Heart left ventricle (tissue), 16 donors: ENCODE measurements around the gene SMCO4. TPM values are rescaled to one million over a fixed set of nuclear protein-coding genes. Genes with fewer than 3 reads are reported as not detected.

ENCODE experiments used
- ATAC-seq, 4 donors: fragments of 200-7000 bp; cut with Tn5 transposase; one replicate each; pipeline ENCODE4 v1.9.1; 2020 to 2022; ENCODE audit warnings: moderate library complexity in 4 of 4, mild to moderate bottlenecking in 3 of 4, moderate number of reproducible peaks in 1 of 4
- DNase-seq, 5 donors: peaks; one replicate each; pipeline ENCODE4 v3.0.0-alpha.2; 2020
- H3K27ac ChIP-seq, 12 donors: fragments of 200-600 bp; sonication (generic) in 4 of 12; one replicate each; pipeline versions ENCODE4 v1.5.0 to v1.8.0; 2016 to 2022; ENCODE audit warnings: mild to moderate bottlenecking in 2 of 12
- H3K27me3 ChIP-seq, 9 donors: fragments of 200-600 bp; sonication (generic) in 2 of 9; one replicate each; pipeline versions ENCODE4 v1.5.1 to v1.8.0; 2016 to 2022; ENCODE audit warnings: mild to moderate bottlenecking in 3 of 9
- H3K36me3 ChIP-seq, 9 donors: fragments of 200-600 bp; sonication (generic) in 2 of 9; one replicate each; pipeline versions ENCODE4 v1.5.0 to v1.8.0; 2018 to 2022; ENCODE audit warnings: mild to moderate bottlenecking in 2 of 9
- H3K4me1 ChIP-seq, 12 donors: fragments of 200-600 bp; sonication (generic) in 4 of 12; one replicate each; pipeline versions ENCODE4 v1.5.0 to v1.8.0; 2016 to 2022; ENCODE audit warnings: mild to moderate bottlenecking in 3 of 12
- H3K4me3 ChIP-seq, 12 donors: fragments of 200-600 bp; sonication (generic) in 4 of 12; one replicate each; pipeline versions ENCODE4 v1.5.0 to v1.8.0; 2017 to 2022; ENCODE audit warnings: mild to moderate bottlenecking in 9 of 12, moderate library complexity in 4 of 12
- H3K9me3 ChIP-seq, 12 donors: fragments of 200-600 bp; sonication (generic) in 4 of 12; one replicate each; pipeline versions ENCODE4 v1.5.0 to v1.8.0; 2016 to 2022; ENCODE audit warnings: mild to moderate bottlenecking in 1 of 12
- POLR2A ChIP-seq, 2 donors: fragments of 450-650 bp; IDR thresholded peaks; one replicate each; pipeline ENCODE4 v1.6.1; 2017; ENCODE audit warnings: antibody characterized with exemption in 2 of 2, mild to moderate bottlenecking in 2 of 2, moderate library complexity in 2 of 2
- WGBS, 4 donors: extraction: QIAGEN DNeasy Blood & Tissue Kit in 2 of 4; methylation state at CpG; one replicate each; pipeline versions ENCODE4 v1.1.5 to v1.1.7; 2013 to 2018; 5-methylcytosine and 5-hydroxymethylcytosine counted together
- intact Hi-C, 10 donors: fragments of 100-400 bp; cut with DNase I; formaldehyde crosslinking; loops; one replicate each; pipeline versions ENCODE4 v1.11.1 to v1.14.2; 2022
- polyA plus RNA-seq, 2 donors: library from polyadenylated mRNA; stranded (reverse); fragments of 200-250 nt; gene quantifications; one replicate each; pipeline ENCODE4 v1.2.3, GENCODE V29; 2013
- total RNA-seq, 9 donors: library from RNA; depleted of rRNA in 2 of 9; stranded (reverse); fragments of >200 nt in 2 of 9; fragmentation: NEBNext Ultra II Directional in 3 of 9; extraction: Animal tissue kit (Norgen Biotek cat#: 25700) in 3 of 9; gene quantifications; one replicate each; pipeline versions ENCODE4 v1.1.0 to v1.2.4, GENCODE V29; 2016 to 2023
- TF ChIP-seq, protein P1 (sequence below), 12 donors: fragments of 200-600 bp; sonication (generic) in 4 of 12; IDR thresholded peaks; one replicate each; pipeline versions ENCODE4 v1.5.0 to v1.8.0; 2018 to 2022; ENCODE audit warnings: antibody characterized with exemption in 12 of 12, mild to moderate bottlenecking in 5 of 12
- donor health status: ischemic (EF 13 %, LVEDD 7.1; RV severe dilation, severe dysfunction).
- donor health status: healthy with polysubstance abuse.
- donor health status: DM: no; HTN: yes; CAD: no.
- donor health status: DM: no; HTN: no; CAD: no.
- donor health status: ischemic (EF 25% LVEDD 6.9; RV normal size, moderate dysfunction).
- donor health status: ischemic (EF 25% LVEDD 5.7; RV mildly dilated, moderate dysfunction).
- donor health status: healthy.
- donor health status: DM: yes; HTN: yes; CAD: no.
- donor health status: ischemic (EF 35%, LVEDD 5.7; RV mildly dilated, moderate dysfunction).
- donor health status: nonischemic (EF 11% LVEDD 7.7; RV severe dilation, severe dysfunction).
- donor health status: DM: yes; HTN: yes; CAD: no.
- donor health status: PGD.
- donor health status: ischemic (EF 29% LVEDD 5.4; RV normal size, mild dysfunction).
- donor health status: nonischemic (EF 23%, LVEDD 6.1; RV moderate dilation, normal function).

Gene SMCO4
- total and polyA plus RNA-seq, 11 donors = 28.5 to 81.4 (median 52.5) TPM

DNA sequence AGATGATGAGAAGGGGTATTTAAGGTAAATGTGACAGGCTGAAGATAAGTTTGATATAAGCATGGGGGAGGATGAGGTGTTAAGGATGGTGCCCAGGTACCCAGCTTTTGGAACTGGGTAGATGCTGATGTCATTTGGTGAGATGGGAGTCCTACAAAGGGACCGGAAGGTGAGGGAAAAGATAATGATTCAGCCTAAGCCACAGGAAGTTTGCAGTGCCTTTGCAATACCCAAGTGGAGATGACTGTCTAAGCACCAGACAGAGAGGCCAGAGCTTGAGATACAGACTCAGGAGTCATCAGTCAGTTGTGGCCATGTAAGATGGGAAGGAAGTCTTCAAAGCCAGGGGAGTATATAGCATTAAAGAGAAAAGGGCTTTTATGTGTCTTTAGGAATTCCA is 30.0 kb upstream of the SMCO4 start:
- no peak overlapping the region for H3K4me3 ChIP-seq
- no peak for DNase-seq
- H3K9me3 ChIP-seq = no peaks in the 10 kb centered on the region
- no peak overlapping the region for H3K27ac ChIP-seq
- intact Hi-C loops = no loop called here
- no peak for ATAC-seq
- peaks cover 0 to 15% (median under 1%) of the 10 kb centered on the region in 12 donors for H3K4me1 ChIP-seq
- WGBS, 4 donors = 68 to 74% (median 70%) methylated on average over 1 of the region's 1 CpG
- H3K27me3 ChIP-seq = no peaks in the 10 kb centered on the region
- no peaks in the 10 kb centered on the region for H3K36me3 ChIP-seq
- TF ChIP-seq, protein P1, sequence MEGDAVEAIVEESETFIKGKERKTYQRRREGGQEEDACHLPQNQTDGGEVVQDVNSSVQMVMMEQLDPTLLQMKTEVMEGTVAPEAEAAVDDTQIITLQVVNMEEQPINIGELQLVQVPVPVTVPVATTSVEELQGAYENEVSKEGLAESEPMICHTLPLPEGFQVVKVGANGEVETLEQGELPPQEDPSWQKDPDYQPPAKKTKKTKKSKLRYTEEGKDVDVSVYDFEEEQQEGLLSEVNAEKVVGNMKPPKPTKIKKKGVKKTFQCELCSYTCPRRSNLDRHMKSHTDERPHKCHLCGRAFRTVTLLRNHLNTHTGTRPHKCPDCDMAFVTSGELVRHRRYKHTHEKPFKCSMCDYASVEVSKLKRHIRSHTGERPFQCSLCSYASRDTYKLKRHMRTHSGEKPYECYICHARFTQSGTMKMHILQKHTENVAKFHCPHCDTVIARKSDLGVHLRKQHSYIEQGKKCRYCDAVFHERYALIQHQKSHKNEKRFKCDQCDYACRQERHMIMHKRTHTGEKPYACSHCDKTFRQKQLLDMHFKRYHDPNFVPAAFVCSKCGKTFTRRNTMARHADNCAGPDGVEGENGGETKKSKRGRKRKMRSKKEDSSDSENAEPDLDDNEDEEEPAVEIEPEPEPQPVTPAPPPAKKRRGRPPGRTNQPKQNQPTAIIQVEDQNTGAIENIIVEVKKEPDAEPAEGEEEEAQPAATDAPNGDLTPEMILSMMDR (IDR thresholded peaks at IDR 0.05) = no peak
- TF ChIP-seq POLR2A (IDR thresholded peaks at IDR 0.05) = no peak

DNA sequence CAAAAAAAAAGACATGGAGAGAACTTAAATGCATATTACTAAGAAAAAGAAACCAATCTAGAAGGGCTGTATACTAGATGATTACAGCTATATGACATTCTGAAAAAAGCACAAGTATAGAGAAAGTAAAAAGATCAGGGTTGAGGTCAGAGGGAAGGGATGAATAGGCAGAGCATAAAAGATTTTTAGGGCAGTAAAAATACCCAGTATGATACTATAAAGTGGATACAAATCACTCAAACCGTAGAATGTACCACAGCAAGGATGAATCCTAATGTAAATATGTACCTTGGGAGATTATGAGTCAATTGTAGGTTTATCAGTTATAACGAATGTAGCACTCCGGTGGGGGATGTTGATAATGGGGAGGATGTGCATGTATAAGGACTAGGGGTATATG is 29.4 kb upstream of the SMCO4 start:
- no peaks in the 10 kb centered on the region for H3K27me3 ChIP-seq
- intact Hi-C loops = no loop called here
- H3K27ac ChIP-seq = no peak overlapping the region
- no peaks in the 10 kb centered on the region for H3K36me3 ChIP-seq
- DNase-seq = no peak
- no peak for TF ChIP-seq POLR2A (IDR thresholded peaks at IDR 0.05)
- TF ChIP-seq, protein P1 (IDR thresholded peaks at IDR 0.05) = no peak
- H3K4me1 ChIP-seq = peaks cover 0 to 20% (median 5%) of the 10 kb centered on the region in 12 donors
- no peaks in the 10 kb centered on the region for H3K9me3 ChIP-seq
- no peak for ATAC-seq
- 58 to 70% (median 65%) methylated on average over 3 of the region's 3 CpGs for WGBS, 4 donors
- no peak overlapping the region for H3K4me3 ChIP-seq

DNA sequence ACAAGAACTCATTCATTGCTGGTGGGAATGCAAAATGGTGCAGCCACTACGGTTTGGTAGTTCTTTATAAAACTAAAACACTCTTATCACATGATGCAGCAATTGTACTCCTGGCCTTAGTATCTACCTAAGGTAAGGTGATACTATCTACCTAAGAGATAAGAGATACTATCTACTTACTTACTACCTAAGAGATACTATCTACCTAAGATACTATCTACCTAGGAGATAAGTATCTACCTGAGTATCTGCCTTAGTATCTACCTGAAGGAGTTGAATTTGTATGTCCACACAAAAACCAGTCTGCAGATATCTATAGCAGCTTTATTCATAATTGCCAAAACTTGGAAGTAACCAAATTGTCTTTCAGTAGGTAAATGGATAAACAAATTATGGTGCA is 29.0 kb upstream of the SMCO4 start:
- TF ChIP-seq, protein P1 (IDR thresholded peaks at IDR 0.05) = no peak
- no peak for TF ChIP-seq POLR2A (IDR thresholded peaks at IDR 0.05)
- H3K27ac ChIP-seq = no peak overlapping the region
- WGBS, 4 donors = 74 to 89% (median 78%) methylated on average over 1 of the region's 1 CpG
- ATAC-seq (no peak), DNase-seq (no peak)
- peaks cover 0 to 24% (median 7%) of the 10 kb centered on the region in 12 donors for H3K4me1 ChIP-seq
- no peaks in the 10 kb centered on the region for H3K9me3 ChIP-seq
- no peak overlapping the region for H3K4me3 ChIP-seq
- intact Hi-C loops = no loop called here
- H3K36me3 ChIP-seq = no peaks in the 10 kb centered on the region
- H3K27me3 ChIP-seq = no peaks in the 10 kb centered on the region

DNA sequence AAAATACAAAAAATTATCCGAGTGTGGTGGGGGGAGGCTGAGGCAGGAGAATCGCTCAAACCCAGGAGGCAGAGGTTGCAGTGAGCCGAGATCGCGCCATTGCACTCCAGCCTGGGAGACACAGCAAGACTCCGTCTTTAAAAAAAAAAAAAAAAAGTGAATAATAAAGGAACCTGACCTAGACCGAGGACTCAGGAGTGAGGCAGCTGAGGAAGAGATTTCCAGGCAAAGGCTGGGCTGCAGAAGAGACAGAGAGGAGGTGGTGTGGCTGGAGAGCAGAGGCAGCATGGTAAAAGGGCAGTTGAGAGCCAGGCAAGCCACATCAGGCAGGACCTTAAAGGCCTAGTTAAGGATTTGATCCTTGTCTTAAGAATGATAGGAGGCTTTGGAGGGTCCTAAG is 28.4 kb upstream of the SMCO4 start:
- Histone ChIP-seq H3K36me3 (no peaks in the 10 kb centered on the region), H3K27ac (peak overlapping the region in 1 of 12 donors; percentile 52), H3K27me3 (no peaks in the 10 kb centered on the region), H3K4me3 (no peak overlapping the region), H3K4me1 (peaks cover 0 to 26% (median 7%) of the 10 kb centered on the region in 12 donors), H3K9me3 (no peaks in the 10 kb centered on the region)
- WGBS, 4 donors = 85 to 93% (median 88%) methylated on average over 7 of the region's 7 CpGs
- ATAC-seq (no peak), DNase-seq (no peak)
- TF ChIP-seq, protein P1 (IDR thresholded peaks at IDR 0.05) = no peak
- TF ChIP-seq POLR2A (IDR thresholded peaks at IDR 0.05) = no peak
- intact Hi-C loops = no loop called here
